Measurements from ENCODE around the gene STRN.
A peak's percentile ranks its signal among the peaks of the same experiment; 100 is the strongest.
"Not testable (repeated sequence)": the region's sequence is repeated elsewhere in the genome, so short reads cannot be mapped to it uniquely, and the experiment has no call there.

Gene STRN

GRCh38 chr2:36963734-36964133 is 2.6 kb downstream of the STRN start:
- no peak for DNase-seq

GRCh38 chr2:36963106-36963505 is 3.2 kb downstream of the STRN start:
- DNase-seq: no peak

GRCh38 chr2:36960773-36961172 is 5.6 kb downstream of the STRN start:
- DNase-seq: no peak

GRCh38 chr2:36960005-36960675 is 6.2 kb downstream of the STRN start:
- DNase-seq: no peak

- DNase-seq: no peak
Measured at GRCh38 chr2:36954977-36955607, 11.2 kb downstream of the STRN start.

DNA sequence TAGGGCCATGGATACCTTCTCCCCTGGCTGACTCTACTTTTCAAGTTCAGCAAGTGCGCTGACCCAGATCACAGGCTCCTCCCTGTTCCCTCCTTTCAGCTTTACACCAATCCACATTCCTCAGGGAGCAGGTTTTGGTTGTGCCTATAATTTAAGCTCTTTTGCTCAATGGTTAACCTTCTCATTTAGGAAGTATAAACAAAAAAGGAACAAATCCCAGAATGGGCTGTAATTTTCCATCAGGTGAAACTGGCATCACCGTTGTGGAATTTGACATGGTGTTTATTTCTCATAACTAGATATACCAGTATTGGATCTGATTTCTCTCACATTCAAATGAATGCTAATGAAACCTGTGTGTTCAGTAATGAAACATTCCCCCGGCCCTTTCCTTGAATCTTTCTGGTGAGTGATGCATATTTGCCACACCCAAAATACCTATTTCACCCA is 13.6 kb downstream of the STRN start:
- DNase-seq: no peak

DNA sequence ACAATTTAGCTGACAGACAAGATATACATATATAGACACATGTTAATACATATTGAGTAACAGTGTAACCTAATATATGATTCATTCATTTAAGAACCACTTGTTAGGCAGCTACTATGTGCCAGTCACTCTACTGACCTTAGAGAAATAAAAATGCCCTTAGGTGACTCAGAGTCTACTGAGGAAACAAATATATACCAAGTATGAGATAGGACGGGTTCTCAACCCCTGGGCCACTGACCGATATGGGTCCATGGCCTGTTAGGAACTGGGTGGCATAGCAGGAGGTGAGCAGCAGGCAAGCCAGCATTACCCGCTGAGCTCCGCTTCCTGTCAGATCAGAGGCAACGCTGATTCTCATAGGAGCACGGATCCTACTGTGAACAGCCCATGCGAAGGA is 14.8 kb downstream of the STRN start:
- DNase-seq: peak; percentile 13

DNA sequence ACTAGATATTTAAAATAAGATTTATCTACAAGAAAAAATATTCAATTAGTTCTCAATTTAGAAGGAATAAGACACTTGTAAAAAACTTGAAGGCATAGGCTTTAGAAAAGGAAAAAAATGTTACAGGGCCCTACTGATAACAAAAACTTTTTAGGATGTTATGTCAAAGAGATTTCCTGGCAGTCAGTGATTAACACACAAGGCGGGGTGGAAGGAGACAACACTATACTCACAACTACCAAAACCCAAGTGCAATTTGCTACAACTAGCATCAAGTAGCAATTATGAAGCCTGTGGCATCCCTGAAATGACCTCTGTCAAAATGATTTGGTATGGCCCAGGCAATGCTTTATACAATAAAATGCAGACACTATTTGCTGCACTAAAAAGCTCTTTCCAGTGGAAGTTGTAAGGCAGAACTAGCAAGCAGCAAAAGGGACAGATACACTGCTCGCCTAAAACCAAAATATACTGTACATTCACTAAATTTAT is 15.3 kb downstream of the STRN start:
- DNase-seq: no peak

GRCh38 chr2:36949845-36950244 is 16.5 kb downstream of the STRN start:
- no peak for DNase-seq

DNA sequence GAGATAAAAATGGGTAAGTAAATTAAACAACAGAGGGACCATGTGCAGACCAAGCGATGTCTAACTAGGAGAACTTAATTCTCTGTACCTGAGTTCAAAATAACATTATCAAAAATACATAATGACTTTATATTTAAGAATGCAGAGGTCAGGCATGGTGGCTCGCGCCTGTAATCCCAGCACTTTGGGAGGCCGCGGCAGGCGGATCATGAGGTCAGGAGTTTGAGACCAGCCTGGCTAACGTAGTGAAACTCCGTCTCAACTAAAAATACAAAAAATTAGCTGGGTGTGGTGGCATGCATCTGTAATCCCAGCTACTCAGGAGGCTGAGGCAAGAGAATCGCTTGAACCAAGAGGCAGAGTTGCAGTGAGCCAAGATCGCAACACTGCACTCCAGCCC is 21.1 kb downstream of the STRN start:
- DNase-seq: not testable (repeated sequence)

GRCh38 chr2:36941867-36942266 is 24.5 kb downstream of the STRN start:
- DNase-seq: no peak

DNA sequence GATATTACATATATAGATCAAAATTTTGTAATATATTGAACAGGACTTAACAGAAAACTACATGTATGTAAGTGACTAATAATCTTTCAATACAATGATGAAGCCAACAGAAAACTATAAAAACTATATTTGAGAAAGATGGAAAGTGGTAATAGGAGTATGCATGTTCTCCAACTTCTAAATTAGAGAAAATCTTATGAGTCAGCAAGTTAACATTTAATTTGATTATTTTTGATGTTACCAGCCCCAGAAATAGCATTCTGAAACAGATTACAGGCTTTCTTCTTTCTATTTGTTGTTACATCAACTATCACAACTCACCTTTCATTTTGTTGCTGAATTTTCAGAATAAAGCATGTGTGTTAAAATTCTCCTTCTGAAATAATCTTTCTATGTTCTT is 29.8 kb downstream of the STRN start:
- not testable (repeated sequence) for DNase-seq

DNA sequence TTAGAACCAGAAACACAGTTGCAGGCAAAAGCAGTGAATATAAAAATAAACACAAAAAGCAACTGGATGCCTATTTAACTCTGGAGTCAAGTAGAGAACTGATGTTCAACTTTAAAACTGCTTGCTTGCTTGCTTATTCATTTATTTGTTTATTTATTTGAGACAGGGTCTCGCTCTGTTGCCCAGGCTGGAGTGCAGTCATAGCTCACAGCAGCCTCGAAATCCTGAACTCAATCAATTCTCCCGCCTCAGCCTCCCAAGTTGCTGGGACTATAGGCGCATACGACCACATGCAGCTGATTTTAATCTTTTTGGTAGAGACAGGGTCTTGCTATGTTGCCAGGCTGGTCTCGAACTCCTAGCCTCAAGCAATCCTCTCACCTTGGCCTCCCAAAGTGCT is 34.6 kb downstream of the STRN start:
- DNase-seq: not testable (repeated sequence)

GRCh38 chr2:36930787-36931410 is 35.4 kb downstream of the STRN start:
- DNase-seq: peak; percentile 66

GRCh38 chr2:36926175-36927132 is 39.9 kb downstream of the STRN start:
- peak; percentile 4 for DNase-seq

- not testable (repeated sequence) for DNase-seq
Measured at GRCh38 chr2:36922629-36923028, 43.7 kb downstream of the STRN start.

GRCh38 chr2:36921984-36922383 is 44.4 kb downstream of the STRN start:
- DNase-seq: no peak

DNA sequence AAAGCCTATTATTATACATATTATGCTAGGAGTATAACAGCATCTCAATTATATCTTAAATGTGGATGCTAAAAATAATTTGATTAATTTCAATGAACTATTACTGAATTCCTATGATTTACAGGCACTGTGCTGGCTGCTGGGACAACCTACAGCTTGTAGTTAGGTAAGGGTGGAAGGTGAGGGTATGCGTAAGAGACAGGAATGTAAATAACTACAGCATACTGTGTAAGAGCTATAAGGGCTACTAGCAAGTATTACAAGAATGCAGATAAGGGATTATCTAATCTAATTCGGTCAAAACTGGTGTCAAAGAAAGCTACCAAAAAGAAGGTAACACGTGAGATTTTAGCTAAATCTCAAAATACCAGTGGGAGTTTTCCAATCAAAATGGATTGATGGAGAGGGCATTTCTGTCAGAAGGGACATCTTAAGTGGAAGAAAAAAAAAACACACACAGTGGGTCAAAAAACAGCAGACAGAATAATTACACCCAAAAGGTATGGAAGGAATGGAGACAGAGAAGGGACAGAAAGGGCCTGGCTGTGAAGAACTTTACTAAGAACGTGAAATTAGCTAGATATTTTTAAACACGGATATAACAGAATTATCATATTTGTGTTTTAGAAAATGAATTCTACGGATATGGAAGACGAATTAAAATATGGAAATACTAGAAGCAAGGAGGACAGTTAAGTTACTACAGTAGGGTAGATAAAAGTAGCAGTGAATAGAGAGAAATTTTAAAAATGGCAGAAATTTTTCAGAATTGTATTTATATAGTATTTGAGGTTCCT is 47.1 kb downstream of the STRN start:
- no peak for DNase-seq

DNA sequence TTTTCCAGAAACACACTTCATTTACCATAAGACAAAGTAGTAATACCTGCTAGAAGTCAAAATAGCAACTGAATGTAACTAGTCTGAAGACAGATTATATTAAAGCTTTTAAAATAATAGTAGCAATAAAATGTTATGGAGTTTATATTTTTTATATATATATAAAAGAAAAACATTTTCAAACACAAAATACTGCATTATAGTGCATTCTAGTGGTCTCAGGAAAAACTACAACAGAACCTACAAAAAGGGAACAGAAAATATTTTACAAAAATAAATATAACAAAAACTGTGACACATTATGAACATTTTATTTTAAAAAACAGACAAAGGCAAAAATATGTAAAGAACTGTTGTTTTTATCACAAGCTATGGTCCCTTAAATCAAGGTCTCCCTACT is 48.0 kb downstream of the STRN start:
- no peak for DNase-seq

- no peak for DNase-seq
Measured at GRCh38 chr2:36915627-36916026, 50.7 kb downstream of the STRN start.

DNA sequence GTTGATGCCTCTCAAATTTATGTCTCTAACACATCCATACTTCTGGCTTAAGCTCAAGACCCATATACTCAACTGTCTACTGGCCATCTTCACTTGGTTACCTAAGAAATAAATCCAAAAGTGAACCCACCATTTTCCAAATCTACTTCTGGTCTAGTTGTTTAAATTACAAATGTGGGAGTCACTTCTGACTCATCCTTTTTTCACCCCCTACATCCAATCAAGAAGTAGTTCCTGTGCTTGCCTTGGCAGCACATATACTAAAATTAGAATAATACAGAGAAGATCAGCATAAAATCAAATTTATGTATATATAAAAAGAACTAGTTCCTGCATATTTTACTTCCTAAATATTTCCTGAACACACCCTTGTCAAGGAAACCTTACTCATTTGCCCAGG is 53.6 kb downstream of the STRN start:
- DNase-seq: peak; percentile 39

DNA sequence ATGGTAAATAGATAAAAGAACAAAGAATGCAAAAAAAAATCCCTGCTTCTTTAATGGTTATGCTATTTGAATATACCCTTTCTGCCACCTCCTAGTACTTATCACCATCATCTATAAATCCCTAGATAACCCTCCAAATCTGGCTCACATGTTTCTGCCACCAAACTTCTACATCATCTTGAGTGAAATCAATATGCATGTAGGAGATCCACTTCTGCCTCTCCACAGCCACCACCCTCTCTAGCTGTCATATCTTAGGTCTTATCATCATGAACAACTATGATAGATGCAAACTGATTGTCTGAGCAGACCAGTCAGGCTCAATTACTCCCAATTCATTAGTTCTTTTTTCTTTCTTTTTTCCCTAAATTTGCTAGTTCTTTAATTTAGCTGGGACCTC is 55.3 kb downstream of the STRN start:
- no peak for DNase-seq
